IPS-18a (cell line): ENCODE data around the gene PPID.

Experiments
- H3K27ac ChIP-seq: one replicate; pipeline ENCODE4 v1.5.1; 2013; ENCODE audit warnings: low read length
- H3K27me3 ChIP-seq: one replicate; pipeline ENCODE4 v1.6.1; 2013; ENCODE audit warnings: mild to moderate bottlenecking, low read length; ENCODE audit not compliant: control insufficient read depth, insufficient read depth
- H3K36me3 ChIP-seq: one replicate; pipeline ENCODE4 v1.6.1; 2013; ENCODE audit warnings: low read depth, low read length; ENCODE audit not compliant: control insufficient read depth
- H3K4me1 ChIP-seq: one replicate; pipeline ENCODE4 v1.6.1; 2013; ENCODE audit warnings: low read depth, low read length; ENCODE audit not compliant: control insufficient read depth
- H3K4me3 ChIP-seq: one replicate; pipeline ENCODE4 v1.5.1; 2013; ENCODE audit warnings: low read length
- H3K9ac ChIP-seq: one replicate; pipeline ENCODE4 v1.6.1; 2013; ENCODE audit warnings: mild to moderate bottlenecking, low read length, moderate library complexity
- H3K9me3 ChIP-seq: one replicate; pipeline ENCODE4 v1.6.1; 2013; ENCODE audit warnings: low read depth, low read length; ENCODE audit not compliant: control insufficient read depth

PPID gene

GRCh38 chr4:158681629-158682028 lies 41.6 kb downstream of the PPID start:
- no peaks in the 10 kb centered on the region for H3K9me3 ChIP-seq
- no peaks in the 10 kb centered on the region for H3K36me3 ChIP-seq
- no peak overlapping the region for H3K27ac ChIP-seq
- H3K4me3 ChIP-seq, result no peak overlapping the region
- H3K9ac ChIP-seq, result no peak overlapping the region
- no peaks in the 10 kb centered on the region for H3K4me1 ChIP-seq
- H3K27me3 ChIP-seq, result no peaks in the 10 kb centered on the region

DNA sequence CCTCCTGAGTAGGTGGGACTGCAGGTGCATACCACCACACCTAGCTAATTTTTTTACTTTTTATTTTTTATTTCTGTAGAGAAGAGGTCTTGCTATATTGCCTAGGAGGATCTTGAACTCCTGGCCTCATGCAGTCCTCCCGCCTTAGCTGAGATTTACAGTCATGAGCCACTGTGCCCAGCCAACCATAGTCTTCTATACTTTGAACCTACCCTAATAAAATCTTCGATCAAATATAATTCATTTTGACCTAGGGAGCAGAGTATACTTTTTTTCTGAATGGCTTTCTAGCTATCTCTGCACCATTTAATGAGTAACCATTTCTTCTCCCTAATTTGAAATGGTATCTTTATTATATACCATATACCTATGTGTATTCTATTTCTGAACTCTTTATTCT lies 44.4 kb downstream of the PPID start:
- H3K27me3 ChIP-seq, result no peaks in the 10 kb centered on the region
- no peaks in the 10 kb centered on the region for H3K36me3 ChIP-seq
- no peaks in the 10 kb centered on the region for H3K4me1 ChIP-seq
- H3K9me3 ChIP-seq, result no peaks in the 10 kb centered on the region
- H3K4me3 ChIP-seq, result no peak overlapping the region
- no peak overlapping the region for H3K9ac ChIP-seq
- H3K27ac ChIP-seq, result no peak overlapping the region

- Histone ChIP-seq H3K9ac (no peak overlapping the region), H3K4me1 (peaks cover 5% of the 10 kb centered on the region), H3K4me3 (no peak overlapping the region), H3K27ac (no peak overlapping the region), H3K9me3 (no peaks in the 10 kb centered on the region), H3K27me3 (no peaks in the 10 kb centered on the region), H3K36me3 (no peaks in the 10 kb centered on the region)
Measured at GRCh38 chr4:158676076-158676475, 47.1 kb downstream of the PPID start.

DNA sequence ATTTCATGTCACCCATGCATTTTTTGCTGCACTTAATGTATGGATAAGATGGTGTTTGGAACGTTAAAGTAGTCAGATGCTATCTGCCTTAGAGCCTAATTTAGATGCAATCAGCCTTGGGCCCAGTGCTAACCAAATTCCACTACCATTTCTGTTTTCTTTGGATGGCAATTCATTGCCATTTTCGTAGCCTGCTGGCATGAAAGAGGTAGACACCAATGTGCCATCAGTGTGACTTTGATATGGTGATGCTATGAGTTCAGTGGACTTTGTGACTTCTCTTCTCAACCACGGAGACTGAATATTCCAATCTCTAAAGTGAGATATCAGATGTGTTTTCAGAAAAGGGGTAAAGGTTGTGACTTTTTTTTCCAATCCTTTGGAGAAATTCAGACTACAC lies 49.6 kb downstream of the PPID start:
- H3K27ac ChIP-seq, result no peak overlapping the region
- H3K4me3 ChIP-seq, result no peak overlapping the region
- no peaks in the 10 kb centered on the region for H3K9me3 ChIP-seq
- peaks cover 11% of the 10 kb centered on the region for H3K4me1 ChIP-seq
- H3K36me3 ChIP-seq, result peaks cover 7% of the 10 kb centered on the region
- no peak overlapping the region for H3K9ac ChIP-seq
- H3K27me3 ChIP-seq, result no peaks in the 10 kb centered on the region

DNA sequence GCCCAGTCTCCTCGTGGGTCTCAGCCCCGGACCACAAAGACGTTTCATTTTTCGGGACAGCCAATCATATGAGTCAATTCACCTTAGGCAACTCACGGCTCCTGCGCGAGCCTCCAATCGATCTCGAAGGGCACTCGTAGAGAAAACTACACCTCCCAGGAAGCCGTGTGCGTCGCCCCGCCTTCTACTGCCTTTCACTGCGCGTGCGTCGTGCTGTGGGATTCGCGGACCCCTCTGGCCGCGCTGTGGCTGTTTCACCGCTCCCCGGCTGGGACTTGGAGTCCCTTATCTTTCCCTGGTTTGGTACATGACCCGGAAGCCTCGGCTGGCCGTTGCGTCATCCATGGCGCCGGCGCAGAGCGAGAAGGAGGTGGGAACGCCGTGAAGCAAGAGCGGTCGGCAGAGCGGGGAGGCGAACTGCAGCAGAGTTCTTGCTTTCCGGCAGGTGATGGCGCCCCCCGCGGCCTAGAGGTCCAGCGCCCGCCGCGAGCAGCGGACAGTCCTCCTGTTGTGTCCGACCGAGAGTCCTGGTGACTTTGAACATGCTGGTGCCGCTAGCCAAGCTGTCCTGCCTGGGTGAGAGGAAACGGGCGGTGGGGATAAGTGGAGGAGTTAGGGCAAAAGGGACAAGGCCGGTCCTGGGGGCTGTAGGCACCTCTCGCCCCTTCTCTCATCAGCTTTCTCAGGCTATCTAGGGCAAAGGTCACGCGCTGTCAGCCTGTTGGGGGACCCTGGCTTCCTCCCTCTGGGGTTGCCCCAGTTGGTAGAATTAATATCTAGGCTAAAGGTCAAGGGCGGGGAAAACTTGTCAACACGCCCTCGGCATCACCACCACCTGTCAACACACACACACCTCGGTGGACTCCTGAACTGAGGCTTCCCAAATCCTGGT lies 51.0 kb downstream of the PPID start, which contains the start of gene ETFDH:
TSS of gene ETFDH (plus strand) at position 382 of the 892 bp plus-strand sequence. CDS start at position 543, 161 bp downstream.
- Histone ChIP-seq H3K9me3 (no peaks in the 10 kb centered on the region), H3K4me3 (peak within 1 kb of the TSS; percentile 97), H3K4me1 (peaks cover 11% of the 10 kb centered on the region), H3K27ac (peak within 1 kb of the TSS; percentile 72), H3K9ac (peak within 1 kb of the TSS; percentile 96), H3K36me3 (peaks cover 11% of the 10 kb centered on the region), H3K27me3 (no peaks in the 10 kb centered on the region)

DNA sequence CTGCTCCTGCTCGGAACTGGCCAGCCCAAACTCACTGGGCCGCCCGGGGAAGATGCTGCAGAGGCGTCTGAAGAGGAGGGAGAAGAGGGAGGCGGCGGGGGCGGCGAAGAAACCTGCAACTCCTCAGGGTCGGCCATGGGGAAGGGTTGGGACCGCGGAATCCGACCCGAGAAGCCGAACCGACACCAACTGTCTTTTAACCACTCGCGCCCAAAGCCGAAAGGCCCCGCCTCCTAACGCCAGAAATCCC lies 51.6 kb downstream of the PPID start, which contains the start of gene C4orf46:
TSS of gene C4orf46 (minus strand) at position 223 of the 250 bp plus-strand sequence. CDS start at position 137, 86 bp downstream.
- Histone ChIP-seq H3K4me1 (peaks cover 11% of the 10 kb centered on the region), H3K27ac (peak within 1 kb of the TSS; percentile 72), H3K36me3 (peaks cover 11% of the 10 kb centered on the region), H3K27me3 (no peaks in the 10 kb centered on the region), H3K4me3 (peak within 1 kb of the TSS; percentile 97), H3K9me3 (no peaks in the 10 kb centered on the region), H3K9ac (peak within 1 kb of the TSS; percentile 96)

DNA sequence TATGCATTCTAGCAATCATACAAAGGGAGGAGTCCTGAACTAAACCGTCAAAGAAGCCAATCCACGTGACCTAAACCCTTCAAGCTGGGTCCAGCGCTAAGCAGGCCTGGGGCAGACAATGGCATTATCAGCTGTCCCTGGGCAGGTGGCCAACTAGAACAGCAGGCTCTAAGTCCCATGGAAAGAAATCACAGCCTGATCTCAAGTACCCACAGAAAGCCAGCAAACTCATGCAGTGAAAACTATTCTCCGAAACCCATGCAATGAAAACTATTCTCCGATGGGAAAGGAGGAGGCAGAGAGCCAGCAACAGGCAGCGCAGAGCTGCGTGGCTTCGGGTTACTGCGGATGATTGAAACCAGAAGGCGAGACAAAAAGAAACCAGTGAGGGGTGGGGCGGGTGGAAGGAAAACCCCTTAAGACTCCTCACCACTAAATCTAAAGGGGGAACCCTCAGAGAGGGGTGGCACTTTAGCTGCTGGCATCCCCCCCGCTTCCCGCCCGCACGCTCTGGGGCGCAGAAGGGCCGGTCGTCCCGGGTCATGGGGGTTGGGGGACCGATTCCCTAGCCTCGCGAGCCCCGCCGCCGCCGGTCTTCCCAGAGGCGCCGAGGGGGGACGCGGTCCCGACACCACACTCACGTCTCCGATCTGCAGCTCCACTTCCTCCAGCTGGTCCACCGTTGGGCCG lies 52.1 kb downstream of the PPID start:
- Histone ChIP-seq H3K4me3 (peak overlapping the region; percentile 97), H3K9ac (peak overlapping the region; percentile 96), H3K36me3 (peaks cover 11% of the 10 kb centered on the region), H3K27ac (peak overlapping the region; percentile 72), H3K27me3 (no peaks in the 10 kb centered on the region), H3K9me3 (no peaks in the 10 kb centered on the region), H3K4me1 (peaks cover 11% of the 10 kb centered on the region)

GRCh38 chr4:158669310-158669709 lies 53.9 kb downstream of the PPID start:
- Histone ChIP-seq H3K27ac (no peak overlapping the region), H3K9me3 (no peaks in the 10 kb centered on the region), H3K4me1 (peaks cover 11% of the 10 kb centered on the region), H3K27me3 (no peaks in the 10 kb centered on the region), H3K36me3 (peaks cover 11% of the 10 kb centered on the region), H3K4me3 (no peak overlapping the region), H3K9ac (no peak overlapping the region)

DNA sequence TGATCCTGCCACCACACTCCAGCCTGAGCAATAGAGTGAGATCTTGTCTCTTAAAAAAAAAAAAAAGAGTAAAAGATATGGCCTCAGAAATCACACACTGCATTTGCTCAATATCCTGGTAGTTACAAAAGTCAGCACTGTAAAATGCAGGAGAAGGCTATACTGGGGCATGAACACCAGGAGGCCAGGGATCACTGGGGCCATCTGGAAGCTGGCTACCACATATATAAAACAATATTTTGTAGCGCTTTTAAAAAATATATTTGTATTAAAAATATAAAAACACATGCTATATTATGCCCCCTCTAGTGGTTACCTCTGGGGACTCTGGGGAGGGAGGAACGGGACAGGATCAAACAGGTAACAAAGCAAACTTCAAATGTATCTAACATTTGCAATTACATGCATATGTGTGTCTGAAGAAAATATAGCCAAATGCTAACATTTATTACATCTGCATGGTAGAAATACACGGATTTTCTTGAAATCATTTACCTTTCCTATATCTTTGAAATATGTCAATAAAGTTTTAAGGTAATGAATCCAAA lies 55.5 kb downstream of the PPID start:
- H3K9me3 ChIP-seq, result no peaks in the 10 kb centered on the region
- H3K4me1 ChIP-seq, result peaks cover 8% of the 10 kb centered on the region
- peaks cover 11% of the 10 kb centered on the region for H3K36me3 ChIP-seq
- H3K4me3 ChIP-seq, result no peak overlapping the region
- no peak overlapping the region for H3K9ac ChIP-seq
- H3K27ac ChIP-seq, result no peak overlapping the region
- H3K27me3 ChIP-seq, result no peaks in the 10 kb centered on the region

DNA sequence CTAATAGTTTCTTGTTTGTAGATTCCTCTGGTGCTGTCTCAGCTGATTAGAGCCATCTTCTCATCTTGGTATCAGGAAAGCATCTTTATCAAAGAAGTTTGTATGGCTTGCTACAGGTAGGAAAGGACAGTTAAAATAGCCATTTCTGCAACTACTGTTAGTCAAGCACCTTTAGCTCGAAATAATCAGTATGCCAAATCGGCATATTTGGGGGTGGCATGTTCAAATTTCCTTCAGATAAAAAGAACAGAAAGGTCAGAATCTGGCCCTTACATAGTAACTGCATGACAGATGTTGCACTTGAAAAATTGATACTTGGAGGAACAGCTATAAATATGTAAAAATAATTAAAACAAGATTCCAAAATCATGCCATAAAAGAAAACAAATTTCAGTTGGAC lies 56.3 kb downstream of the PPID start:
- Histone ChIP-seq H3K4me3 (no peak overlapping the region), H3K9ac (no peak overlapping the region), H3K27me3 (no peaks in the 10 kb centered on the region), H3K4me1 (peaks cover 6% of the 10 kb centered on the region), H3K27ac (no peak overlapping the region), H3K9me3 (no peaks in the 10 kb centered on the region), H3K36me3 (peaks cover 11% of the 10 kb centered on the region)

GRCh38 chr4:158664806-158665205 lies 58.4 kb downstream of the PPID start:
- H3K27me3 ChIP-seq, result no peaks in the 10 kb centered on the region
- no peak overlapping the region for H3K4me3 ChIP-seq
- peaks cover 11% of the 10 kb centered on the region for H3K36me3 ChIP-seq
- H3K9me3 ChIP-seq, result no peaks in the 10 kb centered on the region
- H3K27ac ChIP-seq, result no peak overlapping the region
- H3K9ac ChIP-seq, result no peak overlapping the region
- H3K4me1 ChIP-seq, result no peaks in the 10 kb centered on the region
